Activated CD8-positive, alpha-beta memory T cell treated with anti-CD3 and anti-CD28 coated beads for 36 hours (primary cell): ENCODE data around the gene OSBPL2. TPM values are rescaled to one million over a fixed set of nuclear protein-coding genes. Genes with fewer than 3 reads are reported as not detected.

Source experiments
- CTCF ChIA-PET: fragments of 350-600 bp; sonication (Branson Sonifier 250); formaldehyde crosslinking; loops from one replicate; lab custom pipeline; 2021; ENCODE audit warnings: antibody characterized with exemption; lab: Charles Lee
- POLR2A ChIA-PET: fragments of 350-600 bp; sonication (Branson Sonifier 250); formaldehyde crosslinking; loops from one replicate; lab custom pipeline; 2021; ENCODE audit warnings: antibody characterized with exemption; lab: Charles Lee
- total RNA-seq, 2 experiments: library from RNA; stranded (reverse); gene quantifications; one replicate each; pipeline ENCODE4 v1.2.3, GENCODE V29; 2021

The OSBPL2 gene
- total RNA-seq, 2 experiments from 2014 or later, result 17.9 to 21.2 TPM

DNA sequence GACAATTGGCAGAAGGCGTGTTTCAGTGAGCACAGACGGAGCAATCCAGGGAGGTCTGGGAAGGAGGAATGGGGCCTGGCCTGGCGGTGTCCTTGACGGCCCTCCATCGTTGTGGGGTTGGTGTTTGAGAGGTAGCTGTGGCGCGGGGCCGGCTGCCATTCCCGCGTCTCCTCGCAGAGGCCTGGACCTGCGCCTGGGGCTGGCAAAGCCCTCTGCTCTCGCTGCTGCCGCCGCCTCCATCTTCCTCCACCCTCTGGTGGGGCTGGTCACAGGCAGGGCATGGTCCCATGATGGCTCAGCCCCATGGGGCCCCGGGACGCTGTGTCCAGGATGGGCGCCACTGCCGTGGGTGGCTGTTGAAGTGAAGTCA, 7.6 kb downstream of the OSBPL2 start:
- POLR2A ChIA-PET, result interaction anchor here (0.6 kb wide), 1 partner anchor 12 kb away, joined by 3 read pairs; no protein-coding TSS in a partner anchor
- CTCF ChIA-PET, result no interaction called here

GRCh38 chr20:62246431-62246830, 8.1 kb downstream of the OSBPL2 start:
- CTCF ChIA-PET, result no interaction called here
- POLR2A ChIA-PET, result interaction anchor here (0.6 kb wide), 1 partner anchor 58 kb away, joined by 4 read pairs; no protein-coding TSS in a partner anchor

- ChIA-PET CTCF (no interaction called here), POLR2A (interaction anchor here (0.6 kb wide), 1 partner anchor 59 kb away, joined by 4 read pairs; no protein-coding TSS in a partner anchor)
These were observed 8.7 kb downstream of the OSBPL2 start for GRCh38 chr20:62246872-62247652.

GRCh38 chr20:62248890-62249560, 10.7 kb downstream of the OSBPL2 start:
- POLR2A ChIA-PET, result no interaction called here
- CTCF ChIA-PET, result no interaction called here

DNA sequence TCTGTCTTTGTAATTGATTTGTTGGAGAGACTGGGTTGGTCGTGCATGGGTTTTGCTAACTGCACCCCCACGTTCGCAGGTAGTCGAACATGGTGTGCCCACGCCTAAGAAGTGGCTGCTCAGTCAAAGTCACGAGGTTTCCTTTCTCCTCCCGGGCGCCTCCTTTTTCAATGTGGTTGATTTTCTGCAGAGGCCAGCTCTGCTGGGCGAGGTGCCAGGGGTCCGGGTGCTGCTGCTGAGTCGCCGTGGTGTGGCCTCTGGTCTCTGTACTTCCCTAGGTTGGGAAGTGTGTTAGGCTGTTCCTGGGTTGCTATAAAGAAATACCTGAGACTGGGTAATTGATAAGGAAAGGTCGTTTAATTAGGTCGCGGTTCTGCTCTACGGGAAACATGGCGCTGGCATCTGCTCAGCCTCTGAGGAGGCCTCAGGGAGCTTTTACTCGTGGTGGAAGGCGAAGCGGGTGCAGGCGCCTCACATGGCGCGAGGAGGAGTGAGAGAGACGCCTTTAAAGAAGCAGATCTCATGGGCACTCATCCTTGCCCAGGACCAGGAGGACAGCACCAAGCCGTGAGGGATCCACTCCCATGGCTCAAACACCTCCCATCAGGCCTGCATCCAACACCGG, 14.1 kb downstream of the OSBPL2 start:
- ChIA-PET CTCF (interaction anchor here (0.7 kb wide), 1 partner anchor 71 kb away, joined by 4 read pairs; no protein-coding TSS in a partner anchor), POLR2A (no interaction called here)

DNA sequence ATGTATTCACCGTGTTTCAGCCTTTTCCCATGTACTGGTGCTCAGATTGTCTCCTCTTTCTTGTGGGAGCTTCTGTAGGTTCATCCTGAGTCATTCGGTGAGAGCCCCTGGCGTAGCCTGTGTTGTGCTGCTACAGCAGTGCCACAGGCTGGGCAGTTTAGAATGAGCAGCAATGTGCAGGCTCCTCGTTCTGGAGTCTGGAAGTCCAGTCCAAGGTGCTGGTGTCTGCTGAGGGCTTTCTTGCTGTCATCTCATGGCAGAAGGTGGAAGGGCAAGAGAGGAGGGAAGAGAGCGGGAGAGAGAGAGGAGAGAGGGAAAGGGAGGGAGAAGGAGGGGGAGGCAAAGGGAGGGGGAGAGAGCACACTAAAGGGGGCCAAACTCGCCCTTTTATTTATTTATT, 15.1 kb downstream of the OSBPL2 start:
- ChIA-PET CTCF (no interaction called here), POLR2A (no interaction called here)

- POLR2A ChIA-PET, result no interaction called here
- CTCF ChIA-PET, result no interaction called here
These were observed 15.9 kb downstream of the OSBPL2 start for GRCh38 chr20:62254021-62254724.

DNA sequence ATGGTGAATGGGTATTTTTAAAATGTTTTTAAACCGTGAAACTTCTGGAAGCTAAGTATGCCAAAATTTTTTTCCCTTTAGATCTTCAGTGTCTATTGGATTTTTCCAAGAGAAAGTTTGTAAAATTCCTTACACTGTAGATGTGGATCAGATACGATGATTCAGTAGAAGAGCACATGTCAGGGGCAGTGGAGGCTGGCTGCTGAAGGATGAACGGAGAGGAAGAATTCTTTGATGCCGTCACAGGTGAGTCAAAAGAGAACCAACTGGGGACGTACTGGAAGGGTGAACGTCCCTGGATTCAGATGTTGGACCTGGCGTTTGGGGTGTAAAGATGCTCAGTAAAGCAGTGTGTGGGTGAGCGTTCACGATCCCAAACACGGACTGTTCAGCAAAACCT, 17.7 kb downstream of the OSBPL2 start:
- ChIA-PET POLR2A (no interaction called here), CTCF (no interaction called here)

- ChIA-PET POLR2A (no interaction called here), CTCF (no interaction called here)
These were observed 20.4 kb downstream of the OSBPL2 start for GRCh38 chr20:62258499-62259293.

- CTCF ChIA-PET, result no interaction called here
- POLR2A ChIA-PET, result no interaction called here
These were observed 20.9 kb downstream of the OSBPL2 start for GRCh38 chr20:62259294-62259565.

GRCh38 chr20:62262064-62262463, 23.7 kb downstream of the OSBPL2 start:
- POLR2A ChIA-PET, result no interaction called here
- CTCF ChIA-PET, result no interaction called here

DNA sequence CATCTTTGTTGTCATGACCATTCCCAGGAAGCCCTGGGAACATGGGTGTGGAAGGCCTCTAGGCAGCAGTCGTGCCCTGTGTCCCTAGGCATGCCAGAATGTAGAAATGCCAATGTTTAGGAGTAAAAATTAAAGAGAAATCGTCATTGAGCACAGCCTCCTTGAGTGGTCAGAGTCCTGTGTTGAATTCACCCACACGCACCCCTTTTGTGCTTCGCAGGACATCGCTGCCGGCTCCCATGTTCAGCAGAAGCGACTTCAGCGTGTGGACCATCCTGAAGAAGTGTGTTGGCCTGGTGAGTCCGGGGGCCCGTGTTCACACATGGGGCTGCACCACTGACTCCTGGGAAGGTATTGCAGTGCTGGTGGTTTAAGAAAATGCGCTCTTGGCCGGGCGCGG, 25.1 kb downstream of the OSBPL2 start:
- POLR2A ChIA-PET, result no interaction called here
- CTCF ChIA-PET, result no interaction called here

DNA sequence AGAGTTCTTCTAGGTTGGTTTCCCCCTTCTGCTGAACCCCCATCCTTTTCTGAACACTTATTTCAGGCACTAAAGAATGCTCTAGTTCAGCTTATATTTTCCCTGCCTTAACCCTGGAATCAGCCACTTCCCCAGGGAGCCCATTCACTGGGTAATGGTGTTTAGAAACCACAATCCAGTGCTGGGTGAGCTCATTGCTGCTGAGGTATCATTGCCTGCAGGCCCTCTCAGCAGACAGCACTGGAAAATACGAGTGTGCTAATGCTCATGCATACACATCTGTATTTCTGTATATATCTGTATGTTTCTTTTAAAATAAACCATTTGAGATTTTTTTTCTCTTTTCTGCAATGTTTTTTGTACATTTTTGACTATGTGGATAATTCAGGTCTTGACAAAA, 27.0 kb downstream of the OSBPL2 start:
- CTCF ChIA-PET, result no interaction called here
- POLR2A ChIA-PET, result no interaction called here

DNA sequence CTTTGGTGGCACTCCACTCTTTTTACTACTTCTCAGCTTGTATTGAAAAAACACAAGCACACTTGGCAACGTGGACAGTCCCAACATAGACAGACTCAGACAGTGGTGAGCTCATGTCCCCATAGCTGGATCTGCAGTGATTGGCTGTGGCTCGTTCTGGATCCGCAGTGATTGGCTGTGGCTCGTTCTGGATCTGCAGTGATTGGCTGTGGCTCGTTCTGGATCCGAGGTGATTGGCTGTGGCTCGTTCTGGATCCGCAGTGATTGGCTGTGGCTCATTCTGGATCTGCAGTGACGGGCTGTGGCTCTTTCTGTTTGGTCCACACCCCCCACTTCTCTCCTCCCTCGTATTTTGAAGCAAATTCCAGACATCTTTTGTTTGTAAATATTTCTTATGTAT, 28.0 kb downstream of the OSBPL2 start:
- CTCF ChIA-PET, result no interaction called here
- POLR2A ChIA-PET, result no interaction called here

DNA sequence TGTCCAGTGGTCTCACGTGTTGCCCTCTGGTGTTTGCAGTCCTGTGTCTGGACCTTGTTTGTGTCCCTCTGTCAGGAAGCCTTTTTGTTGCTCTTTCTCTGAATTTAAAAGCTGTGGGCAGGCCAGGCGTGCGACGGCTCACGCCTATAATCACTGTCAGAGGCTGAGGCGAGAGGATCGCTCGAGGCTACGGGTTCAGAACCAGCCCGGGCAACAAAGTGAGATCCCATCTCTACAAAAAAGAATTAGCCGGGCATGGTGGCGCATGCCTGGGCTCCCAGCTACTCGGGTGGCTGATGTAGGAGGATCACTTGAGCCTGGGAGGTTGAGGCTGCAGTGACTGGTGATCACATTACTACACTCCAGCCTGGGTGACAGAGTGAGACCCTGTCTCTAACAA, 28.5 kb downstream of the OSBPL2 start:
- POLR2A ChIA-PET, result no interaction called here
- CTCF ChIA-PET, result no interaction called here

DNA sequence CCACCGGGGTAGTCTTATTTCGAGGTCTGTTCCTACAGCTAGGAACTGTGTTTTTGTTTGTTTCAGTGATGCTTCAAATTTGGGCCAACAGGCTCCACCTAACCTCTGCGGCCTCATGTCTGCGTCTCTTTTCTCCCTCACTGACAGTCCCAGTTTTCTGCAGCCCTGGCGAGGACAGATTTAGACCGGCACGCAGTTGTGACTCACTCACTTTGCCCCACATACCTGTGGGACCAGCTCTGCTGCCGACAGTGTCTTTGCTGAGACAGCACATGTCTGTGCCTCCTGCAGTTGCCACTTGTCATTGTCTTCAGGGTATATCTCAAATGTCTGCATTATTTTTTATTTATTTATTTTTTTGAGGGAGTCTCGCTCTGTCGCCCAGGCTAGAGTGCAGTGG, 29.2 kb downstream of the OSBPL2 start:
- CTCF ChIA-PET, result no interaction called here

DNA sequence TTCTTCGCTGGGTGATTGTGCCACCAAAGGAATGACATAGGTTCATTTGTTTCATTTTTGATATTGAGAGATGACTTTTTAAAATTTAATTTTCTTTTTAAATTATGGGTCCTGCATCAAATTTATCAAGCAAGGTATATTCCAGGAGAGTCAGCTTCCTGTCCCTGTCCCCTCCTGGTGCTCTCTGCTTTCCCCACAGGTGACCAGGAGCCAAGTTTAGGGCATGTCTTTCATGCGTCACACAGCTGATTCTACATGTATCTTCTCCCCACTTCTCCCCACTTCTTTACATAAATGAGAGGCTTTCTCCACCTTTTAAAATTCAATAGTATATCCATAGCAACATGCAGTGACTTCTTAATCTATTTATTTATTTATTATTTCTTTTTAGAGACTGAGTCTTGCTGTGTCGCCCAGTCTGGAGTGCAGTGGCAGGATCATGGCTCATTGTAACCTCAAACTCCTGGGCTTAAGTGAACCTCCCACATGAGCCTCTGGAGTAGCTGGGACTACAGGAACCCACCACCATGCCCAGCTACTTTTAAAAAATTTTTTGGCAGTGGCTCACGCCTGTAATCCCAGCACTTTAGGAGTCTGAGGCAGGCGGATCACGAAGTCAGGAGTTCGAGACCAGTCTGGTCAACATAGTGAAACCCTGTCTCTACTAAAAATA, 30.0 kb downstream of the OSBPL2 start:
- POLR2A ChIA-PET, result no interaction called here
- CTCF ChIA-PET, result no interaction called here

More for the DNA sequence above, 29.2 kb downstream of the OSBPL2 start:
- POLR2A ChIA-PET, result no interaction called here

DNA sequence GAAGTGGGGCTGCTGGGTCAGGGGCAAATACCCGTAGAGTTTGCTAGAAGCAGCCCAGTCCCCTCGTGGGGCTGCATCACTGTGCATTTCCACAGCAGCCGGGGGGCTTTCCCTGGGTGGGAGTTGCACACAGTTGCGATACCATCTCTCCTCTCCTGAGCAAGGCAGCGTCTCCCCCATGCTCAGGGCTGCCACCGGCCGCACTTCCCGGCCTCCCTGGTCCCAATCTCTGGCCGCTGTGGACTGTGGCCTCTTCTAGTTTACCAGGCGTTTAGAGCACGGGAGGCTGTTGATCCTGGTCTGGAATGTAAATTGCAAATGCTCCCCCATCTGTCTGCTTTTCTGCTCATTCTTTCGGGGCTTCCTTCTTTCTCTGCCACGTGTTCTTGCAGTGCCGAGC, 31.1 kb downstream of the OSBPL2 start:
- ChIA-PET POLR2A (no interaction called here), CTCF (no interaction called here)

DNA sequence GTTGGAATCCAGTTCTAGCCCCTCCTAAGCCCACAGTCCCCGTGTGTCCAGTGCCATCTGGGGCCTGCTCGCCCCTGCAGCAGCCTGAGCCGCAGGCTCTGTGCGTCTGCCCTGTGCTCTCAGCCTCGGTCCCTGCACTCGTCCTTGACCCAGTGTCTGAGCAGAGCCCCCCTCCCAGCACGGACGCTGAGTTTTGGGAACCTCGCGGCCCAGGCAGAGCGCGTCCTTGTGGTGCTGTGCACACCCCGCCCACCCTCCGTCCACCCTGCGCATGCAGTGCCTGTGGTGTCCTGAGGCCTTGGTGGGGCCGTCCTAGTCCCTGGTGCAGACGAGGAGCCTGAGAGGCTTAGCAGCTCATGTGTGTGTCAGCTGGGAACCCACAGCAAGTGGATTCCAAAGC, 31.6 kb downstream of the OSBPL2 start:
- ChIA-PET POLR2A (no interaction called here), CTCF (no interaction called here)
